Peyer's patch (tissue), 4 donors: ENCODE measurements around the gene MIGA2. TPM values are rescaled to one million over a fixed set of nuclear protein-coding genes. Genes with fewer than 3 reads are reported as not detected.
A peak's percentile ranks its signal among the peaks of the same experiment; 100 is the strongest.

Experiments
- DNase-seq, 3 donors: peaks; one replicate each; pipeline ENCODE4 v3.0.0-alpha.2; 2017 to 2019
- H3K27ac ChIP-seq, 4 donors: fragments of 200-600 bp; sonication (generic); one replicate each; pipeline ENCODE4 v1.5.1; 2016 to 2019
- H3K27me3 ChIP-seq, 2 donors: fragments of 200-600 bp; sonication (generic); one replicate each; pipeline ENCODE4 v1.5.1; 2019
- H3K36me3 ChIP-seq, 3 donors: fragments of 200-600 bp; sonication (generic); one replicate each; pipeline ENCODE4 v1.5.1; 2016 to 2019
- H3K4me1 ChIP-seq, 4 donors: fragments of 200-600 bp; sonication (generic); one replicate each; pipeline ENCODE4 v1.5.1; 2016 to 2019
- H3K4me3 ChIP-seq, 4 donors: fragments of 200-600 bp; sonication (generic); 1 replicate in 3 of 4; 2 replicates in 1 of 4; pipeline ENCODE4 v1.5.1; 2016 to 2019; ENCODE audit warnings: mild to moderate bottlenecking in 1 of 4
- H3K9me3 ChIP-seq, 4 donors: fragments of 200-600 bp; sonication (generic); one replicate each; pipeline ENCODE4 v1.5.1; 2016 to 2019; ENCODE audit warnings: mild to moderate bottlenecking in 1 of 4
- POLR2A ChIP-seq, 2 donors: fragments of 450-650 bp; IDR thresholded peaks; one replicate each; pipeline ENCODE4 v1.5.1; 2017; ENCODE audit warnings: antibody characterized with exemption in 2 of 2, mild to moderate bottlenecking in 2 of 2, moderate library complexity in 2 of 2
- total RNA-seq, 4 donors: library from RNA; depleted of rRNA; stranded (reverse); fragments of >200 nt; gene quantifications; one replicate each; pipeline ENCODE4 v1.1.0, GENCODE V29; 2016
- TF ChIP-seq, protein P1 (sequence below), 6 experiments: fragments of 450-650 bp in 4 of 6; fragments of 200-600 bp in 2 of 6; sonication (generic) in 1 of 6; IDR thresholded peaks; one replicate each; pipeline ENCODE4 v1.5.1; 2017 to 2019; ENCODE audit warnings: antibody characterized with exemption in 6 of 6, mild to moderate bottlenecking in 3 of 6, moderate library complexity in 1 of 6

The MIGA2 gene
- total RNA-seq, 4 donors from 2014 or later: 68.5 to 174 (median 125) TPM

DNA sequence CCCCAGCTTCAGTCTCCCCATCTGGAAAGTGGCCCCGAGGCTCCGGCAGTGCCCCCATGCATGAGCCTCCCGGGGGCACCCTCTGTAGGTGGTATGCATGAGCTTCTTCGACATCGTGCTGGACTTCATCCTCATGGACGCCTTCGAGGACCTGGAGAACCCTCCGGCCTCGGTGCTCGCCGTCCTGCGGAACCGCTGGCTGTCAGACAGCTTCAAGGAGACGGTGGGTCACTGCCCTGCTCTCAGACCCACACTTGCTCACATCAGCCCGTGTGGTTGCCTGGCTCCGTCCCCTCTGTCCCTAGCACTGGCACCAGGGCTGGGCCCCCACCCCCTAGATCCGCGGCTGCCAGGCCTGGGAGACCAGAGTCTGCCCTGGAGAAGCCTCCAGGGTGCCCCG lies 31.7 kb downstream of the MIGA2 start:
- Histone ChIP-seq H3K4me3 (no peak overlapping the region), H3K9me3 (no peaks in the 10 kb centered on the region), H3K27ac (peak overlapping the region in 2 of 4 donors; percentile 65 to 83), H3K4me1 (peaks cover 0 to 38% (median 14%) of the 10 kb centered on the region in 4 donors), H3K36me3 (peaks cover 0 to 70% (median 0%) of the 10 kb centered on the region in 3 donors), H3K27me3 (no peaks in the 10 kb centered on the region)
- no peak for DNase-seq
- TF ChIP-seq, protein P1, sequence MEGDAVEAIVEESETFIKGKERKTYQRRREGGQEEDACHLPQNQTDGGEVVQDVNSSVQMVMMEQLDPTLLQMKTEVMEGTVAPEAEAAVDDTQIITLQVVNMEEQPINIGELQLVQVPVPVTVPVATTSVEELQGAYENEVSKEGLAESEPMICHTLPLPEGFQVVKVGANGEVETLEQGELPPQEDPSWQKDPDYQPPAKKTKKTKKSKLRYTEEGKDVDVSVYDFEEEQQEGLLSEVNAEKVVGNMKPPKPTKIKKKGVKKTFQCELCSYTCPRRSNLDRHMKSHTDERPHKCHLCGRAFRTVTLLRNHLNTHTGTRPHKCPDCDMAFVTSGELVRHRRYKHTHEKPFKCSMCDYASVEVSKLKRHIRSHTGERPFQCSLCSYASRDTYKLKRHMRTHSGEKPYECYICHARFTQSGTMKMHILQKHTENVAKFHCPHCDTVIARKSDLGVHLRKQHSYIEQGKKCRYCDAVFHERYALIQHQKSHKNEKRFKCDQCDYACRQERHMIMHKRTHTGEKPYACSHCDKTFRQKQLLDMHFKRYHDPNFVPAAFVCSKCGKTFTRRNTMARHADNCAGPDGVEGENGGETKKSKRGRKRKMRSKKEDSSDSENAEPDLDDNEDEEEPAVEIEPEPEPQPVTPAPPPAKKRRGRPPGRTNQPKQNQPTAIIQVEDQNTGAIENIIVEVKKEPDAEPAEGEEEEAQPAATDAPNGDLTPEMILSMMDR (IDR thresholded peaks at IDR 0.05): no peak
- no peak for TF ChIP-seq POLR2A (IDR thresholded peaks at IDR 0.05)

GRCh38 chr9:129068990-129069861 lies 32.8 kb downstream of the MIGA2 start:
- TF ChIP-seq, protein P1 (IDR thresholded peaks at IDR 0.05): peak in 2 of 6 experiments; percentile 18 to 22
- TF ChIP-seq POLR2A (IDR thresholded peaks at IDR 0.05): no peak
- Histone ChIP-seq H3K36me3 (peaks cover 0 to 59% (median 0%) of the 10 kb centered on the region in 3 donors), H3K27ac (peak overlapping the region; percentile 65 to 83 (median 76))

DNA sequence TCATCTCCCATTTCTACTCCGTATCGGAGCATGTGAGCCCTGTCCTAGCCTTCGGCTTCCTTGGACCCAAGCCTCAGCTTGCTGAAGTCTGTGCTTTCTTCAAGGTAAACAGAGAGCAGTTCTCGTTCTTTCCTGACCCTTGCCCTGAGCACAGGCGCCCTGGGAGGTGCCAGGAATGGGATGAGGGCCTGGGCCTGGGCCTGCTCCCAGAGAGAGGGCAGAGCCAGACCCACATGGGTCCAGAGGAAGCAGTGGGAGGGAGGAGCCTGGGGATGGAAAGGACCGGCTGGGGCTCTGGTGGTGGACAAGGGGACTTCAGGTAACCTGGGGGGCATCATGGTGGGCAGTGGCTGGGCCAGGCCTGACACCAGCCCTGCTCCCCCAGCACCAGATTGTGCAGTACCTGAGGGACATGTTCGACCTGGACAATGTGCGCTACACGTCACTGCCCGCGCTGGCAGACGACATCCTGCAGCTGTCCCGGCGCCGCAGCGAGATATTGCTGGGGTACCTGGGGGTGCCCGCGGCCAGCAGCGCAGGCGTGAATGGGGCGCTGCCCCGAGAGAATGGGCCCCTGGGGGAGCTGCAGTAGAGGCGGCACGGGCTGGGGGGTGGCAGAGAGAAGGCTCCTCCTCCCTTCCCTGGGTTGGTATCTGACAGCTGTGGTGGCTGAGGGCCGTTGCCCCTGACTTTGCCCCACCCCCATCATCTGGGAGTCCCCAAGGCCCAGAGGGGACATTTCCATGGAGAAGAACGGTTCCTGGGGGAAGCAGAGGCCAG lies 33.6 kb downstream of the MIGA2 start:
- peak in 2 of 3 donors; percentile 72 for DNase-seq
- TF ChIP-seq POLR2A (IDR thresholded peaks at IDR 0.05): no peak
- H3K36me3 ChIP-seq: peaks cover 0 to 51% (median 0%) of the 10 kb centered on the region in 3 donors
- no peaks in the 10 kb centered on the region for H3K27me3 ChIP-seq
- peak overlapping the region; percentile 65 to 83 (median 76) for H3K27ac ChIP-seq
- peaks cover 0 to 38% (median 14%) of the 10 kb centered on the region in 4 donors for H3K4me1 ChIP-seq
- no peak overlapping the region for H3K4me3 ChIP-seq
- H3K9me3 ChIP-seq: no peaks in the 10 kb centered on the region

More at GRCh38 chr9:129068990-129069861, 32.8 kb downstream of the MIGA2 start:
- no peaks in the 10 kb centered on the region for H3K27me3 ChIP-seq
- peak overlapping the region in 1 of 4 donors; percentile 2 for H3K4me3 ChIP-seq
- H3K4me1 ChIP-seq: peaks cover 0 to 38% (median 14%) of the 10 kb centered on the region in 4 donors
- DNase-seq: peak; percentile 73 to 93 (median 90)
- no peaks in the 10 kb centered on the region for H3K9me3 ChIP-seq

DNA sequence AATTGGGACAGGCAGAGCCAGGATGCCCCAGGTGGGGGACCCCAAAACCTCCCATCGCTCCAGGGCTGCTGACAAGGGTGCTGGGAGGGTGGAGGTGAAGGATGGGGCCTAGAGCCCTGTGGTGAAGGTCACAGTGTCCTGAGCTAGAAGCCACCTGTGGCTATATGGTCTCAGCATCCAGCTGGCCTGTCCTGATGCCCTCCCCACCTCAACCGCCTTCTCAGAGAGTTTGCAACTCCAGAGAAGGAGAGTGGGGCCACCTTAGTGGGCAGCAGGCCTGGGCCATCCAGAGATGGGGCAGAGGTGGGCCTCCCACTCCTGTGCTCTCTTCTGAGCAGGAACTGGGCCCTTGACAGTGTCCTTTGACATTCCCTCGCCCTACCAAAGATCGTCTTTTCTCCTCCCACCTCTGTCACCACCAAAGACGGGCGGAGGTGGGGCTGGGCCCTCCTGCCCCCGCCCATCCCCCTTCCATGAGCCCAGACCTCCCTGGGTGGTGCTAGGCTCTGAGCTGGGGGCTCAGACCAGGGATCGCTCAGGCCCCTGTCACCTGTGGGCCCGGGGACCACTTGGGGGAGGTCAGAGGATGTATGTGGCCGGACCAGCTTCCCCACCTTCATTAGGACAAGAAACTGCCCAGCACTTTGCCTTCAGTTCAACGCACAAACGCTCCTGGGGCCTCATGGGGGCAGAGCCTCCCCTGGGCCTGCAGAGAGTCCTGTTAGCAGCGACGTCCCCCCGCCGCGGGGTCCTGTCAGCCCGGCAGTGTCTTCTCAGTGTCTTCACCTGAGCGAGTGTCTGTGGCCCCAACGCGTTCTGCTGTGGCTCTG lies 34.5 kb downstream of the MIGA2 start:
- Histone ChIP-seq H3K27me3 (no peaks in the 10 kb centered on the region), H3K27ac (peak overlapping the region in 1 of 4 donors; percentile 65), H3K36me3 (peaks cover 0 to 42% (median 0%) of the 10 kb centered on the region in 3 donors), H3K4me1 (peaks cover 0 to 38% (median 14%) of the 10 kb centered on the region in 4 donors), H3K9me3 (no peaks in the 10 kb centered on the region), H3K4me3 (no peak overlapping the region)
- no peak for TF ChIP-seq POLR2A (IDR thresholded peaks at IDR 0.05)
- TF ChIP-seq, protein P1 (IDR thresholded peaks at IDR 0.05): no peak
- no peak for DNase-seq

- Histone ChIP-seq H3K4me1 (peaks cover 0 to 42% (median 14%) of the 10 kb centered on the region in 4 donors), H3K27me3 (no peaks in the 10 kb centered on the region), H3K9me3 (no peaks in the 10 kb centered on the region), H3K4me3 (no peak overlapping the region), H3K27ac (peak overlapping the region in 1 of 4 donors; percentile 65), H3K36me3 (peaks cover 0 to 39% (median 0%) of the 10 kb centered on the region in 3 donors)
- TF ChIP-seq POLR2A (IDR thresholded peaks at IDR 0.05): no peak
- TF ChIP-seq, protein P1 (IDR thresholded peaks at IDR 0.05): no peak
- DNase-seq: peak in 2 of 3 donors; percentile 42 to 76
These were observed 35.2 kb downstream of the MIGA2 start for GRCh38 chr9:129071526-129072126.
